HCT116 (cell line): ENCODE measurements around the gene PTH2. TPM values are rescaled to one million over a fixed set of nuclear protein-coding genes. Genes with fewer than 3 reads are reported as not detected.

Source experiments
- ATAC-seq: fragments of 200-7000 bp; cut with Tn5 transposase; 2 replicates; pipeline ENCODE4 v1.9.1; 2020; ENCODE audit warnings: mild to moderate bottlenecking, moderate library complexity
- BruUV-seq: library from RNA; stranded (reverse); fragments of 400-500 nt; replicated peaks from 2 replicates; lab custom pipeline; 2021; lab: Mats Ljungman, UMichigan
- CTCF ChIA-PET: fragments of 300-600 bp; sonication (Branson Sonifier 250); formaldehyde crosslinking; loops from one replicate; lab custom pipeline; 2021; ENCODE audit warnings: antibody characterized with exemption; lab: Charles Lee
- POLR2A ChIA-PET: fragments of 300-600, 350-600 bp; sonication (Branson Sonifier 250); formaldehyde crosslinking; loops from one replicate; lab custom pipeline; 2021; ENCODE audit warnings: antibody characterized with exemption; lab: Charles Lee
- RAD21 ChIA-PET, 2 experiments: fragments of 300-600 bp; sonication (Branson Sonifier 250); formaldehyde crosslinking; loops; one replicate each; lab custom pipeline; 2023; ENCODE audit warnings: low total read pairs in 2 of 2; ENCODE audit not compliant: uncharacterized antibody in 2 of 2, unreplicated experiment in 2 of 2, low non-redundant PET in 1 of 2; lab: Charles Lee
- DNase-seq: peaks from one replicate; pipeline ENCODE4 v3.0.0-alpha.2; 2010; ENCODE audit warnings: low read depth, low spot score
- H2AFZ ChIP-seq: fragments of 200-600 bp; shearing (Covaris generic), sonication (generic); 2 replicates; pipeline ENCODE4 v1.6.1; 2017; ENCODE audit warnings: low read depth, mixed run types, mixed read lengths, antibody characterized with exemption, low read length; ENCODE audit not compliant: poor library complexity, severe bottlenecking
- H3K27ac ChIP-seq: 2 replicates; pipeline ENCODE4 v1.5.1; 2012; ENCODE audit warnings: low read depth, low read length
- H3K27me3 ChIP-seq: fragments of 200-600 bp; sonication (generic); 2 replicates; pipeline ENCODE4 v1.6.1; 2016; ENCODE audit warnings: mixed run types, low read length, mixed read lengths; ENCODE audit not compliant: insufficient read depth
- H3K36me3 ChIP-seq, 2 experiments: fragments of 200-500 bp in 1 of 2; fragments of 200-600 bp in 1 of 2; sonication (Bioruptor generic) in 1 of 2; sonication (generic) in 1 of 2; 2 replicates each; pipeline versions ENCODE4 v1.5.1 to v1.6.1; 2014 to 2016; ENCODE audit warnings: low read length in 2 of 2, inconsistent platforms in 1 of 2, mixed read lengths in 1 of 2, mixed run types in 1 of 2; ENCODE audit not compliant: insufficient read depth in 2 of 2, control insufficient read depth in 1 of 2
- H3K4me1 ChIP-seq, 2 experiments: fragments of 200-600 bp in 1 of 2; sonication (generic) in 1 of 2; 2 replicates each; pipeline versions ENCODE4 v1.5.1 to v1.6.1; 2012 to 2017; ENCODE audit warnings: low read length in 2 of 2, inconsistent platforms in 1 of 2, mild to moderate bottlenecking in 1 of 2, mixed read lengths in 1 of 2, mixed run types in 1 of 2, moderate library complexity in 1 of 2; ENCODE audit not compliant: insufficient read depth in 2 of 2, control insufficient read depth in 1 of 2
- H3K4me2 ChIP-seq: fragments of 200-600 bp; sonication (generic); 2 replicates; pipeline ENCODE4 v1.6.1; 2017; ENCODE audit warnings: mixed run types, low read length, mixed read lengths
- H3K4me3 ChIP-seq, 2 experiments: fragments of 200-600 bp in 1 of 2; sonication (generic) in 1 of 2; replicated peaks in 1 of 2; 2 replicates each; pipeline ENCODE4 v1.5.1; 2011 to 2016; ENCODE audit warnings: low read length in 2 of 2, control low read depth in 1 of 2, low read depth in 1 of 2, mild to moderate bottlenecking in 1 of 2, mixed read lengths in 1 of 2, mixed run types in 1 of 2
- H3K79me2 ChIP-seq: fragments of 200-600 bp; sonication (generic); 2 replicates; pipeline ENCODE4 v1.6.1; 2017; ENCODE audit warnings: mild to moderate bottlenecking, mixed run types, low read length, moderate library complexity, mixed read lengths; ENCODE audit not compliant: insufficient read depth
- H3K9ac ChIP-seq: fragments of 200-600 bp; sonication (generic); 2 replicates; pipeline ENCODE4 v1.6.1; 2016; ENCODE audit warnings: low read length, mixed read lengths
- H3K9me2 ChIP-seq: fragments of 200-600 bp; sonication (generic), shearing (Covaris generic); 2 replicates; pipeline ENCODE4 v1.6.1; 2017; ENCODE audit warnings: mixed run types, mild to moderate bottlenecking, moderate library complexity; ENCODE audit not compliant: insufficient read depth
- H3K9me3 ChIP-seq, 2 experiments: fragments of 200-500 bp in 1 of 2; fragments of 200-600 bp in 1 of 2; sonication (Bioruptor generic) in 1 of 2; sonication (generic) in 1 of 2; 2 replicates each; pipeline ENCODE4 v1.6.1; 2014 to 2017; ENCODE audit warnings: low read length in 2 of 2, mixed read lengths in 2 of 2, inconsistent platforms in 1 of 2, low read depth in 1 of 2, mild to moderate bottlenecking in 1 of 2, mixed run types in 1 of 2, moderate library complexity in 1 of 2; ENCODE audit not compliant: control insufficient read depth in 1 of 2, insufficient read depth in 1 of 2
- H4K20me1 ChIP-seq: fragments of 200-600 bp; sonication (generic), shearing (Covaris generic); 2 replicates; pipeline ENCODE4 v1.6.1; 2017; ENCODE audit warnings: mixed run types, mild to moderate bottlenecking, moderate library complexity; ENCODE audit not compliant: insufficient read depth
- CEBPB ChIP-seq: IDR thresholded peaks from 2 replicates; pipeline ENCODE4 v1.6.1; 2012; ENCODE audit warnings: low read depth
- CTCF ChIP-seq, 3 experiments: fragments of 200-600 bp in 1 of 3; sonication (generic) in 1 of 3; IDR thresholded peaks in 2 of 3; conservative IDR thresholded peaks in 1 of 3; 2 replicates each; pipeline ENCODE4 v1.5.1; 2012 to 2017; ENCODE audit warnings: low read depth in 2 of 3, low read length in 2 of 3, antibody characterized with exemption in 1 of 3, borderline replicate concordance in 1 of 3, control low read depth in 1 of 3, mild to moderate bottlenecking in 1 of 3, mixed read lengths in 1 of 3, mixed run types in 1 of 3, moderate library complexity in 1 of 3; ENCODE audit not compliant: insufficient read depth in 1 of 3
- EGR1 ChIP-seq: IDR thresholded peaks from 2 replicates; pipeline ENCODE4 v1.6.1; 2012; ENCODE audit warnings: low read depth
- JUND ChIP-seq: IDR thresholded peaks from 2 replicates; pipeline ENCODE4 v1.6.1; 2012
- SIN3A ChIP-seq: IDR thresholded peaks from 2 replicates; pipeline ENCODE4 v1.6.1; 2012; ENCODE audit warnings: low read depth
- SP1 ChIP-seq: IDR thresholded peaks from 2 replicates; pipeline ENCODE4 v1.6.1; 2012; ENCODE audit warnings: low read depth
- SRF ChIP-seq: IDR thresholded peaks from 2 replicates; pipeline ENCODE4 v1.6.1; 2012; ENCODE audit warnings: low read depth
- YY1 ChIP-seq: IDR thresholded peaks from 2 replicates; pipeline ENCODE4 v1.6.1; 2011; ENCODE audit warnings: low read length, low read depth, moderate library complexity, mild to moderate bottlenecking; ENCODE audit not compliant: insufficient replicate concordance; ENCODE audit errors: extremely low read depth
- ZFX ChIP-seq: fragments of 450-650 bp; IDR thresholded peaks from 2 replicates; pipeline ENCODE4 v1.6.1; 2017
- ZNF274 ChIP-seq: fragments of 200-500 bp; sonication (Bioruptor generic); IDR thresholded peaks from 2 replicates; pipeline ENCODE4 v1.6.1; 2014; ENCODE audit warnings: mild to moderate bottlenecking, low read depth, low read length, inconsistent platforms
- intact Hi-C: fragments of 100-400 bp; cut with micrococcal nuclease; formaldehyde crosslinking; loops from 2 replicates; pipeline ENCODE4 v1.10.0; 2022
- total RNA-seq: library from RNA; stranded (reverse); gene quantifications from one replicate; pipeline ENCODE4 v1.2.1, GENCODE V29; 2021; ENCODE audit not compliant: unreplicated experiment
- TF ChIP-seq, protein P1 (sequence below): IDR thresholded peaks from 2 replicates; pipeline ENCODE4 v1.6.1; 2012

Gene PTH2
- total RNA-seq, 1 experiment from 2014 or later, result 9.5 TPM

- Histone ChIP-seq H3K4me1 (peaks cover 12 to 28% of the 10 kb centered on the region in 2 experiments; a peak in 3 of 4 replicates), H3K4me2 (no peak overlapping the region), H3K27me3 (no peaks in the 10 kb centered on the region), H2AFZ (no peak overlapping the region), H3K9me2 (no peaks in the 10 kb centered on the region), H3K9me3 (no peaks in the 10 kb centered on the region), H3K9ac (no peak overlapping the region), H3K79me2 (no peaks in the 10 kb centered on the region), H3K36me3 (no peaks in the 10 kb centered on the region), H3K4me3 (no peak overlapping the region), H3K27ac (no peak overlapping the region), H4K20me1 (no peaks in the 10 kb centered on the region)
- ChIA-PET CTCF (no interaction called here), POLR2A (no interaction called here), RAD21 (no interaction called here)
- ATAC-seq (no peak), DNase-seq (no peak)
- BruUV-seq, result no TSS peak
- intact Hi-C loops, result no loop called here
- TF ChIP-seq SIN3A, result no peak
- no peak for TF ChIP-seq CEBPB
- no peak for TF ChIP-seq ZNF274
- TF ChIP-seq, protein P1, sequence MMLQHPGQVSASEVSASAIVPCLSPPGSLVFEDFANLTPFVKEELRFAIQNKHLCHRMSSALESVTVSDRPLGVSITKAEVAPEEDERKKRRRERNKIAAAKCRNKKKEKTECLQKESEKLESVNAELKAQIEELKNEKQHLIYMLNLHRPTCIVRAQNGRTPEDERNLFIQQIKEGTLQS, result no peak
- no peak for TF ChIP-seq YY1
These were observed 15.7 kb downstream of the PTH2 start for GRCh38 chr19:49407482-49408015.

DNA sequence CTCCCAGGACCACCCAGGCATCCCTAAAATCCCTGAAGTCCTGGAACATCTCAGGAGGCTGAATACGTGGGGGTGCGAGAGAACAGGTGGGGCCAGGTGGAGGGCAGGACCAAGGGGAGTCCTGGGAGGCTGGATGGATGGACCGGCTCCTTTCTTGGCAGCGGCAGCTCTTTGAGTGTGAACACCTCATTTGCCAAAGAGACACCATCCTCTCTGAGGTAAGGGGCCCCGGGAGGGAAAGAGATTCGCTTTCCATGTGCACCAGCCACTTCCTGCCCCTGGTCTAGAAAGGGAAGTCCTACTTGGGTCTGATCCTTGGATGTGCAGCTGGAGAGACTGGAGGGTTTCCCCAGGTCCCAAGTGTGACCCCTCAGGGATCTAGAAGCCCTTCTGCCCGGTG lies 16.2 kb downstream of the PTH2 start:
- no peak overlapping the region for H3K4me2 ChIP-seq
- H3K27me3 ChIP-seq, result no peaks in the 10 kb centered on the region
- H3K9me3 ChIP-seq, result no peaks in the 10 kb centered on the region
- POLR2A ChIA-PET, result no interaction called here
- no peaks in the 10 kb centered on the region for H4K20me1 ChIP-seq
- H3K4me1 ChIP-seq, result peaks cover 12 to 28% of the 10 kb centered on the region in 2 experiments; a peak in 3 of 4 replicates
- H3K36me3 ChIP-seq, result no peaks in the 10 kb centered on the region
- CTCF ChIA-PET, result no interaction called here
- intact Hi-C loops, result no loop called here
- no peak overlapping the region for H3K4me3 ChIP-seq
- no peak overlapping the region for H3K9ac ChIP-seq
- no peak for DNase-seq
- H2AFZ ChIP-seq, result no peak overlapping the region
- no peaks in the 10 kb centered on the region for H3K9me2 ChIP-seq
- no peaks in the 10 kb centered on the region for H3K79me2 ChIP-seq
- no peak for ATAC-seq
- no peak overlapping the region for H3K27ac ChIP-seq
- TF ChIP-seq JUND, result no peak
- TF ChIP-seq EGR1, result no peak
- TF ChIP-seq SP1, result no peak
- TF ChIP-seq ZNF274, result no peak
- TF ChIP-seq CTCF (IDR thresholded peaks at IDR 0.05 in 2 of 3, conservative IDR thresholded peaks at IDR 0.05 in 1 of 3; ENCODE audit: borderline replicate concordance in 1 of 3, insufficient read depth in 1 of 3, low read depth in 2 of 3, low read length in 2 of 3), result no peak
- TF ChIP-seq SRF, result no peak
- TF ChIP-seq ZFX, result no peak
- TF ChIP-seq YY1, result no peak
- RAD21 ChIA-PET, result no interaction called here
- no TSS peak for BruUV-seq
